IgD-negative memory B cell (primary cell): ENCODE results near the gene NAV2. TPM values are rescaled to one million over a fixed set of nuclear protein-coding genes. Genes with fewer than 3 reads are reported as not detected.
"Not testable (repeated sequence)": the region's sequence is repeated elsewhere in the genome, so short reads cannot be mapped to it uniquely, and the experiment has no call there.

ENCODE experiments used
- H3K27ac Mint-ChIP-seq, 3 donors: one replicate each; pipeline ENCODE4 v1.8.0; 2020 to 2022; ENCODE audit warnings: mild to moderate bottlenecking in 3 of 3, mixed read lengths in 3 of 3, moderate library complexity in 1 of 3
- H3K27me3 Mint-ChIP-seq: one replicate; pipeline ENCODE4 v1.8.0; 2021; ENCODE audit warnings: mixed read lengths
- H3K36me3 Mint-ChIP-seq: one replicate; pipeline ENCODE4 v1.8.0; 2020; ENCODE audit warnings: mild to moderate bottlenecking, mixed read lengths
- H3K4me1 Mint-ChIP-seq, 3 donors: one replicate each; pipeline ENCODE4 v1.8.0; 2020 to 2022; ENCODE audit warnings: mixed read lengths in 3 of 3, mild to moderate bottlenecking in 1 of 3
- H3K4me3 Mint-ChIP-seq, 4 donors: one replicate each; pipeline ENCODE4 v1.8.0; 2020 to 2022; ENCODE audit warnings: mild to moderate bottlenecking in 4 of 4, mixed read lengths in 4 of 4, moderate library complexity in 3 of 4
- H3K9me3 Mint-ChIP-seq, 3 donors: one replicate each; pipeline ENCODE4 v1.8.0; 2020 to 2021; ENCODE audit warnings: mixed read lengths in 3 of 3, mild to moderate bottlenecking in 1 of 3
- polyA plus RNA-seq: library from polyadenylated mRNA; unstranded; fragments of 300-500 nt; fragmentation: Illumina TruSeq; gene quantifications from one replicate; pipeline ENCODE4 v1.2.3, GENCODE V29; 2021

Gene NAV2
- polyA plus RNA-seq, 1 donor from 2014 or later: 0.19 TPM

DNA sequence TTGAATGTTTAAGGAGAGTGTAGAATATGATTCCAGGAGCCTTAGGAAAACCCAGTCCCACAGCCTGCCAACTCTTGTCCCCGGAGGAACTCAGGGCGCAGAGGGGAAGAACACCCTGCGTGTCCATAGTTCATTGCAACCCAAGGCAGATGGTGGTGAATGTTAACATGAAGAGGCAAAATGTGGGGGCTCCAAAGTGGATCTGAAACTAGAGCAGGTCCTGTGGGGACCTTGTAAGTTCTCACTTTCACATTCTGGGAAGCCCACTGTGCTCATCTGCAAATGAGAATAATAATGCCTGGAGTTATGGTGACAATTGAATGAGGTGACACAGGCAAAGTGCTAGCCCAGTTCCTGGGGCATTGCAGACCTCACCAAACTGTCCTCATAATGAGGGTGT lies 246.6 kb downstream of the NAV2 start:
- H3K27ac Mint-ChIP-seq: no peak overlapping the region
- H3K9me3 Mint-ChIP-seq: peaks cover 0 to 1% (median 0%) of the 10 kb centered on the region in 3 donors
- H3K4me1 Mint-ChIP-seq: peaks cover 0 to 18% (median 0%) of the 10 kb centered on the region in 3 donors
- no peaks in the 10 kb centered on the region for H3K36me3 Mint-ChIP-seq
- peaks cover 15% of the 10 kb centered on the region for H3K27me3 Mint-ChIP-seq
- H3K4me3 Mint-ChIP-seq: peak overlapping the region in 1 of 4 donors; percentile 4

- Mint-ChIP-seq H3K4me1 (peaks cover 0 to 18% (median 0%) of the 10 kb centered on the region in 3 donors), H3K4me3 (peak overlapping the region in 1 of 4 donors; percentile 4), H3K36me3 (no peaks in the 10 kb centered on the region), H3K9me3 (peaks cover 0 to under 1% (median 0%) of the 10 kb centered on the region in 3 donors), H3K27ac (no peak overlapping the region), H3K27me3 (peaks cover 15% of the 10 kb centered on the region)
Observed at GRCh38 chr11:19959648-19960059, 247.0 kb downstream of the NAV2 start.

DNA sequence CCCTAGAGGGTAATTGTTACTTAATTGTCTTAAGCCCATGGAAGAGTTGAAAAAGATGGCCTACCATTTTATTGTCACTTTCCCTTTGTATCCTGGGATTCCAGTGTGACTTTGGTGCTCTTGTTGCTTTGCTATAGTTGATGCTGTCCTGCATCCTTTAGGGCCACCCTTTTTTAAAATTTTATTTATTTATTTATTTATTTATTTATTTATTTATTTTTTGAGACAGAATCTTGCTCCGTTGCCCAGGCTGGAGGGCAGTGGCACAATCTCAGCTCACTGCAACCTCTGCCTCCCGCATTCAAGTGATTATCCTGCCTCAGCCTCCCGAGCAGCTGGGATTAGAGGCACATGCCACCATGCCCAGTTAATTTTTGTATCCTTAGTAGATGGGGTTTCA lies 247.8 kb downstream of the NAV2 start:
- H3K4me1 Mint-ChIP-seq: peaks cover 0 to 20% (median 3%) of the 10 kb centered on the region in 3 donors
- H3K9me3 Mint-ChIP-seq, H3K4me3 Mint-ChIP-seq, H3K36me3 Mint-ChIP-seq, H3K27ac Mint-ChIP-seq: not testable (repeated sequence)
- peaks cover 18% of the 10 kb centered on the region for H3K27me3 Mint-ChIP-seq

GRCh38 chr11:19961225-19961624 lies 248.6 kb downstream of the NAV2 start:
- Mint-ChIP-seq H3K4me1 (peaks cover 0 to 20% (median 3%) of the 10 kb centered on the region in 3 donors), H3K9me3 (peaks cover 0 to under 1% (median 0%) of the 10 kb centered on the region in 3 donors), H3K4me3 (no peak overlapping the region), H3K36me3 (no peaks in the 10 kb centered on the region), H3K27me3 (peaks cover 19% of the 10 kb centered on the region), H3K27ac (no peak overlapping the region)

GRCh38 chr11:19962053-19962800 lies 249.6 kb downstream of the NAV2 start:
- Mint-ChIP-seq H3K27ac (no peak overlapping the region), H3K27me3 (peaks cover 26% of the 10 kb centered on the region), H3K4me1 (peaks cover 0 to 20% (median 3%) of the 10 kb centered on the region in 3 donors)

GRCh38 chr11:19962801-19963175 lies 250.2 kb downstream of the NAV2 start:
- H3K9me3 Mint-ChIP-seq: peaks cover 0 to 4% (median 0%) of the 10 kb centered on the region in 3 donors

More at GRCh38 chr11:19962053-19962800, 249.6 kb downstream of the NAV2 start:
- H3K9me3 Mint-ChIP-seq: peaks cover 0 to 4% (median 0%) of the 10 kb centered on the region in 3 donors
- H3K36me3 Mint-ChIP-seq: no peaks in the 10 kb centered on the region
- no peak overlapping the region for H3K4me3 Mint-ChIP-seq

GRCh38 chr11:19963697-19964387 lies 251.2 kb downstream of the NAV2 start:
- peaks cover 0 to 15% (median 5%) of the 10 kb centered on the region in 3 donors for H3K4me1 Mint-ChIP-seq
- peaks cover 27% of the 10 kb centered on the region for H3K27me3 Mint-ChIP-seq
- H3K36me3 Mint-ChIP-seq: no peaks in the 10 kb centered on the region
- no peak overlapping the region for H3K27ac Mint-ChIP-seq
- peaks cover 0 to 4% (median 0%) of the 10 kb centered on the region in 3 donors for H3K9me3 Mint-ChIP-seq
- no peak overlapping the region for H3K4me3 Mint-ChIP-seq

More at GRCh38 chr11:19962801-19963175, 250.2 kb downstream of the NAV2 start:
- peaks cover 22% of the 10 kb centered on the region for H3K27me3 Mint-ChIP-seq
- H3K27ac Mint-ChIP-seq: no peak overlapping the region
- no peak overlapping the region for H3K4me3 Mint-ChIP-seq
- H3K36me3 Mint-ChIP-seq: no peaks in the 10 kb centered on the region
- peaks cover 0 to 20% (median 3%) of the 10 kb centered on the region in 3 donors for H3K4me1 Mint-ChIP-seq

DNA sequence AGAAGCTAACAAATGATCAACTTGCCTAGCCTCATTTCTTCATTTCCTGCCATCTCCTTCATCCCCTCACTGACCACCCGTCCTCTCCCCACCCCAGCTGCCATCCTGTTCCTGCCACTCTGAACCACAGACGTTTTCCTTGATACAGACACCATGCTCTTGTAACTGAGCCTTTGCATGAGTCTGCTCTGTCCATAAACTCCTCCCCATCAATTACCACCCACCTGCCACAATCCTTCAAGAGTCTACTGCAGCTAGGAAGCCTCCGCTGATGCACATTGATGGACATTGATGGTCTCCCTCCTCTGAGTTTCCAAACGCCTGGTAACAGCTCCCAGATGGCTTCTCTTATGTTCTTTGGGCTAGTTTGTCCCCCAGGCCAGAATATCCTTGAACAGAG lies 253.8 kb downstream of the NAV2 start:
- H3K27me3 Mint-ChIP-seq: peaks cover 35% of the 10 kb centered on the region

GRCh38 chr11:19966927-19967326 lies 254.3 kb downstream of the NAV2 start:
- H3K36me3 Mint-ChIP-seq: no peaks in the 10 kb centered on the region
- H3K4me3 Mint-ChIP-seq: no peak overlapping the region
- H3K27ac Mint-ChIP-seq: no peak overlapping the region
- peaks cover 35% of the 10 kb centered on the region for H3K27me3 Mint-ChIP-seq
- peaks cover 0 to 4% (median 0%) of the 10 kb centered on the region in 3 donors for H3K9me3 Mint-ChIP-seq
- peaks cover 3 to 16% (median 8%) of the 10 kb centered on the region in 3 donors for H3K4me1 Mint-ChIP-seq

More for the DNA sequence above, 253.8 kb downstream of the NAV2 start:
- Mint-ChIP-seq H3K9me3 (peaks cover 0 to 4% (median 0%) of the 10 kb centered on the region in 3 donors), H3K36me3 (no peaks in the 10 kb centered on the region), H3K4me3 (peak overlapping the region in 1 of 4 donors; percentile 23), H3K27ac (peak overlapping the region in 1 of 3 donors; percentile 6), H3K4me1 (peaks cover 3 to 16% (median 8%) of the 10 kb centered on the region in 3 donors)

- H3K9me3 Mint-ChIP-seq: peaks cover 0 to 4% (median 0%) of the 10 kb centered on the region in 3 donors
- peaks cover 3 to 16% (median 8%) of the 10 kb centered on the region in 3 donors for H3K4me1 Mint-ChIP-seq
- peak overlapping the region in 1 of 4 donors; percentile 26 for H3K4me3 Mint-ChIP-seq
- H3K27ac Mint-ChIP-seq: no peak overlapping the region
- no peaks in the 10 kb centered on the region for H3K36me3 Mint-ChIP-seq
- peaks cover 39% of the 10 kb centered on the region for H3K27me3 Mint-ChIP-seq
Observed at GRCh38 chr11:19967787-19968186, 255.2 kb downstream of the NAV2 start.

DNA sequence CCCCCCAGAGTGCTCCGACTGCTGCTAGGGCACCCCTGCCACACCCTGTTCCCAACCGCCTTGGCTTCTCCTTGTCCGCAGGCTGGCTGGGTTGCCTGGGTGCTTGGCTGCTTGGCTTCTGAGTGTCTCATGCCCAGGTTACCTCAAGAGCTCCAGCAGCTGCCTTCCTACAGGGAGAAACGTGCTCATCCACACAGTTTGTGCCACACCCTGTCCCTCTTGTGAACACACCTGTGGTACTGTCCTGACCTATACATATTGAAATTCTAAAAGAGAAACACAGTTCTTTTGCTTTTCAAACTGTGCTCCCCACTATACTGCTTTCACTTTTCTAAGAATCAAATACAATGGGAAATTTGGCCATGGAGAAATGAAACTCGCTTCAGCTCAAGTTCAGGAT lies 256.2 kb downstream of the NAV2 start:
- Mint-ChIP-seq H3K4me1 (peaks cover 3 to 13% (median 8%) of the 10 kb centered on the region in 3 donors), H3K9me3 (peaks cover 0 to 4% (median 0%) of the 10 kb centered on the region in 3 donors), H3K4me3 (no peak overlapping the region), H3K27me3 (peaks cover 35% of the 10 kb centered on the region), H3K27ac (no peak overlapping the region), H3K36me3 (no peaks in the 10 kb centered on the region)

DNA sequence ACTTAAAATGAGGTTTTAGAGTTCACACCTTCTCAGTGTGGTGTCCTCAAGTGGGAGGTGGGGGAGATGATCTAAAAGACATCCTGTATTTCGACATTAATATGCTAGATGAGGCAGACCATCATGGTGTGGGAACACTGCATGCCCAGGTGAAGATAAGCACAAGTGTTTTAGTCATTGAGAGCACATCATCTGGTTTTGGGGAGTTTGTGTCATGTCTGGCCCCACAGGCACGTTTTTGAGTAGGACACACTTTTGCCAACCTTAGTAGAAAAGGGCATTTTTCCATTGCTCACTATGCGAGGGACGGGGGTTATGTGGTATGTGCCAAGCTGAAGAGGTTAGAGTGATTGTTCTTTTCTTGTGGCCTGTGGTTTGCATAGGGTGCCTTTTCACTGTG lies 258.3 kb downstream of the NAV2 start:
- no peak overlapping the region for H3K27ac Mint-ChIP-seq
- H3K27me3 Mint-ChIP-seq: peaks cover 32% of the 10 kb centered on the region
- peak overlapping the region in 2 of 4 donors; percentile 25 to 28 for H3K4me3 Mint-ChIP-seq
- peaks cover 0 to 4% (median 0%) of the 10 kb centered on the region in 3 donors for H3K9me3 Mint-ChIP-seq
- no peaks in the 10 kb centered on the region for H3K36me3 Mint-ChIP-seq
- H3K4me1 Mint-ChIP-seq: peaks cover 3 to 11% (median 5%) of the 10 kb centered on the region in 3 donors

GRCh38 chr11:19972091-19972490 lies 259.5 kb downstream of the NAV2 start:
- no peak overlapping the region for H3K27ac Mint-ChIP-seq
- no peaks in the 10 kb centered on the region for H3K9me3 Mint-ChIP-seq
- H3K27me3 Mint-ChIP-seq: peaks cover 28% of the 10 kb centered on the region

DNA sequence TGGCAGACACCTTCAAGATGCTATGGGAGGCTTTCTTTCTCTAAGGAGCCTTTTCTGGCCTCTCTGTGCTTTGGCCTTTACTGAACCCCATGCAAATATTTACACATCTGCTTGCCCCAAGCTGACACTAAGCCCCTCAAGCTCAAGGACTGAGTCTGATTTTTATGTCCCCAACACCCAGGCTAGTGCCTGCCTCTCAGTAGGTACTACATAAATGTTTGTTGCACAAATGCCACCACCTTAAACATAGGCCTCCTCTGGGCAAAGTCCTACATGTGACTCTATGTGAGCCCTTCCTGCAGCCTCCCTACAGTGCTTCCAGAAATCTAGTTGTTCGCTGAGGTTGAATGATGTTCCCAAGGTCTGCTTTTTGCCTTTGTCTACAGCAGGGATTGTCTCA lies 260.0 kb downstream of the NAV2 start:
- Mint-ChIP-seq H3K4me3 (no peak overlapping the region), H3K27ac (no peak overlapping the region), H3K36me3 (no peaks in the 10 kb centered on the region), H3K9me3 (no peaks in the 10 kb centered on the region), H3K4me1 (peaks cover 3 to 11% (median 5%) of the 10 kb centered on the region in 3 donors), H3K27me3 (peaks cover 30% of the 10 kb centered on the region)

More at GRCh38 chr11:19972091-19972490, 259.5 kb downstream of the NAV2 start:
- Mint-ChIP-seq H3K4me1 (peaks cover 3 to 11% (median 5%) of the 10 kb centered on the region in 3 donors), H3K36me3 (no peaks in the 10 kb centered on the region), H3K4me3 (no peak overlapping the region)

GRCh38 chr11:19973136-19973635 lies 260.5 kb downstream of the NAV2 start:
- Mint-ChIP-seq H3K9me3 (no peaks in the 10 kb centered on the region), H3K27me3 (peaks cover 30% of the 10 kb centered on the region), H3K27ac (no peak overlapping the region), H3K4me1 (peaks cover 3 to 11% (median 5%) of the 10 kb centered on the region in 3 donors), H3K4me3 (no peak overlapping the region), H3K36me3 (no peaks in the 10 kb centered on the region)
